Measurements from ENCODE around the gene TIGAR.

Gene TIGAR

GRCh38 chr12:4346931-4347330 is 25.9 kb downstream of the TIGAR start:
- Histone ChIP-seq H3K27me3 (ENCODE audit: insufficient read depth, low read length, poor library complexity) (no peaks in the 10 kb centered on the region), H4K20me1 (ENCODE audit: insufficient read depth, low read length) (no peaks in the 10 kb centered on the region), H3K4me1 (ENCODE audit: insufficient read depth, low read length) (no peaks in the 10 kb centered on the region), H3K4me2 (ENCODE audit: insufficient read depth, low read length) (no peak overlapping the region), H3K9ac (ENCODE audit: low read depth, low read length) (no peak overlapping the region), H3K4me3 (ENCODE audit: low read depth in 1 of 2, low read length in 2 of 2) (no peak overlapping the region), H3K36me3 (ENCODE audit: insufficient read depth, low read length) (peaks cover 17% of the 10 kb centered on the region; the same call in 1 of the 2 replicates), H3K79me2 (ENCODE audit: insufficient read depth, low read length) (no peaks in the 10 kb centered on the region), H3K27ac (ENCODE audit: low read length) (no peak overlapping the region), H2AFZ (ENCODE audit: low read depth, low read length) (no peak overlapping the region), H3K9me3 (ENCODE audit: insufficient read depth, low read length, severe bottlenecking) (no peaks in the 10 kb centered on the region)
- TF ChIP-seq CTCF (IDR thresholded peaks at IDR 0.05; ENCODE audit: borderline replicate concordance, extremely low read depth, low read length, poor library complexity, severe bottlenecking), result no peak
- TF ChIP-seq EZH2 (IDR thresholded peaks at IDR 0.05; ENCODE audit: borderline replicate concordance, low read depth, low read length, severe bottlenecking), result no peak
- ATAC-seq (ENCODE audit: insufficient read depth, low read depth) (no peak), DNase-seq (no peak)

GRCh38 chr12:4353785-4354208 is 32.8 kb downstream of the TIGAR start:
- peak; percentile 39 for DNase-seq
- peaks cover 30% of the 10 kb centered on the region; the same call in 1 of the 2 replicates for H3K36me3 ChIP-seq (ENCODE audit: insufficient read depth, low read length)
- TF ChIP-seq CTCF (IDR thresholded peaks at IDR 0.05; ENCODE audit: borderline replicate concordance, extremely low read depth, low read length, poor library complexity, severe bottlenecking), result peak; percentile 65
- TF ChIP-seq EZH2 (IDR thresholded peaks at IDR 0.05; ENCODE audit: borderline replicate concordance, low read depth, low read length, severe bottlenecking), result no peak
- no peaks in the 10 kb centered on the region for H3K27me3 ChIP-seq (ENCODE audit: insufficient read depth, low read length, poor library complexity)
- H2AFZ ChIP-seq (ENCODE audit: low read depth, low read length), result no peak overlapping the region
- H3K27ac ChIP-seq (ENCODE audit: low read length), result no peak overlapping the region
- no peaks in the 10 kb centered on the region for H3K9me3 ChIP-seq (ENCODE audit: insufficient read depth, low read length, severe bottlenecking)
- ATAC-seq (ENCODE audit: insufficient read depth, low read depth), result peak; percentile 87
- H3K79me2 ChIP-seq (ENCODE audit: insufficient read depth, low read length), result no peaks in the 10 kb centered on the region
- H3K4me1 ChIP-seq (ENCODE audit: insufficient read depth, low read length), result no peaks in the 10 kb centered on the region
- no peak overlapping the region for H3K4me2 ChIP-seq (ENCODE audit: insufficient read depth, low read length)
- no peak overlapping the region for H3K9ac ChIP-seq (ENCODE audit: low read depth, low read length)
- H4K20me1 ChIP-seq (ENCODE audit: insufficient read depth, low read length), result no peaks in the 10 kb centered on the region
- no peak overlapping the region for H3K4me3 ChIP-seq (ENCODE audit: low read depth in 1 of 2, low read length in 2 of 2)

GRCh38 chr12:4355156-4356040 is 34.4 kb downstream of the TIGAR start:
- TF ChIP-seq CTCF (IDR thresholded peaks at IDR 0.05; ENCODE audit: borderline replicate concordance, extremely low read depth, low read length, poor library complexity, severe bottlenecking), result no peak
- no peak for TF ChIP-seq EZH2 (IDR thresholded peaks at IDR 0.05; ENCODE audit: borderline replicate concordance, low read depth, low read length, severe bottlenecking)
- H3K4me3 ChIP-seq (ENCODE audit: low read depth in 1 of 2, low read length in 2 of 2), result no peak overlapping the region

More at GRCh38 chr12:4355156-4356040, 34.4 kb downstream of the TIGAR start:
- H4K20me1 ChIP-seq (ENCODE audit: insufficient read depth, low read length), result no peaks in the 10 kb centered on the region
- H3K4me1 ChIP-seq (ENCODE audit: insufficient read depth, low read length), result no peaks in the 10 kb centered on the region
- no peak overlapping the region for H2AFZ ChIP-seq (ENCODE audit: low read depth, low read length)
- DNase-seq (no peak), ATAC-seq (ENCODE audit: insufficient read depth, low read depth) (no peak)
- H3K9me3 ChIP-seq (ENCODE audit: insufficient read depth, low read length, severe bottlenecking), result no peaks in the 10 kb centered on the region
- no peak overlapping the region for H3K9ac ChIP-seq (ENCODE audit: low read depth, low read length)
- H3K27me3 ChIP-seq (ENCODE audit: insufficient read depth, low read length, poor library complexity), result no peaks in the 10 kb centered on the region
- H3K4me2 ChIP-seq (ENCODE audit: insufficient read depth, low read length), result no peak overlapping the region
- H3K27ac ChIP-seq (ENCODE audit: low read length), result no peak overlapping the region
- H3K79me2 ChIP-seq (ENCODE audit: insufficient read depth, low read length), result no peaks in the 10 kb centered on the region
- H3K36me3 ChIP-seq (ENCODE audit: insufficient read depth, low read length), result peaks cover 25% of the 10 kb centered on the region; the same call in 1 of the 2 replicates
